Esophagus muscularis mucosa (tissue), 4 donors: ENCODE results near the gene ARPC1A. TPM values are rescaled to one million over a fixed set of nuclear protein-coding genes. Genes with fewer than 3 reads are reported as not detected.

Experiments used
- DNase-seq: peaks from one replicate; pipeline ENCODE4 v3.0.0-alpha.2; 2017; ENCODE audit errors: extremely low spot score
- H3K27ac ChIP-seq, 4 donors: fragments of 200-600 bp; sonication (generic); replicated peaks in 1 of 4; 1 replicate in 3 of 4; 2 replicates in 1 of 4; pipeline ENCODE4 v1.5.1; 2016 to 2019; ENCODE audit warnings: mild to moderate bottlenecking in 1 of 4
- H3K27me3 ChIP-seq, 4 donors: fragments of 200-600 bp; sonication (generic); one replicate each; pipeline versions ENCODE4 v1.5.1 to v1.6.0; 2016 to 2019
- H3K36me3 ChIP-seq, 4 donors: fragments of 200-600 bp; sonication (generic); one replicate each; pipeline ENCODE4 v1.5.1; 2016 to 2019
- H3K4me1 ChIP-seq, 4 donors: fragments of 200-600 bp; sonication (generic); one replicate each; pipeline ENCODE4 v1.5.1; 2016 to 2019
- H3K4me3 ChIP-seq, 4 donors: fragments of 200-600 bp; sonication (generic); 1 replicate in 2 of 4; 2 replicates in 2 of 4; pipeline ENCODE4 v1.5.1; 2016 to 2019; ENCODE audit warnings: mild to moderate bottlenecking in 4 of 4, moderate library complexity in 1 of 4
- H3K9me3 ChIP-seq, 4 donors: fragments of 200-600 bp; sonication (generic); 1 replicate in 3 of 4; 2 replicates in 1 of 4; pipeline ENCODE4 v1.5.1; 2016 to 2019
- CTCF ChIP-seq, 3 experiments: fragments of 200-600 bp in 2 of 3; fragments of 450-650 bp in 1 of 3; sonication (generic) in 2 of 3; IDR thresholded peaks; one replicate each; pipeline ENCODE4 v1.5.1; 2017 to 2019; ENCODE audit warnings: antibody characterized with exemption in 3 of 3, mild to moderate bottlenecking in 2 of 3, moderate library complexity in 1 of 3
- EP300 ChIP-seq: sonication (generic); formaldehyde crosslinking; IDR thresholded peaks from one replicate; pipeline ENCODE4 v1.6.1; 2017; ENCODE audit warnings: antibody characterized with exemption
- POLR2A ChIP-seq: fragments of 450-650 bp; IDR thresholded peaks from one replicate; pipeline ENCODE4 v1.6.1; 2017; ENCODE audit warnings: antibody characterized with exemption, moderate library complexity, mild to moderate bottlenecking, low read depth
- POLR2AphosphoS5 ChIP-seq, 2 donors: sonication (generic); formaldehyde crosslinking; IDR thresholded peaks; one replicate each; pipeline ENCODE4 v1.6.1; 2017; ENCODE audit warnings: antibody characterized with exemption in 2 of 2
- WGBS: methylation state at CpG from one replicate; pipeline ENCODE4 v1.1.5; 2018; 5-methylcytosine and 5-hydroxymethylcytosine counted together
- intact Hi-C: fragments of 100-400 bp; cut with DNase I; formaldehyde crosslinking; loops from one replicate; pipeline ENCODE4 v1.15.1; 2023
- total RNA-seq, 4 donors: library from RNA; depleted of rRNA; stranded (reverse); fragments of >200 nt; gene quantifications; one replicate each; pipeline versions ENCODE4 v1.1.0 to v1.2.1, GENCODE V29; 2016

The ARPC1A gene
- total RNA-seq, 4 donors from 2014 or later = 83.1 to 105 (median 99.8) TPM

- Histone ChIP-seq H3K4me1 (peaks cover 0 to 8% (median 7%) of the 10 kb centered on the region in 4 donors), H3K9me3 (peaks cover 0 to 11% (median 3%) of the 10 kb centered on the region in 4 donors), H3K36me3 (no peaks in the 10 kb centered on the region), H3K4me3 (no peak overlapping the region), H3K27me3 (no peaks in the 10 kb centered on the region), H3K27ac (no peak overlapping the region)
- no peak for DNase-seq
- WGBS = 86% methylated on average over 9 of the region's 9 CpGs
- intact Hi-C loops = loop anchor here (5.0 kb wide), 1 partner anchor 169 kb away; the partner anchor contains the start of gene SMURF1
- TF ChIP-seq EP300 (no peak), CTCF (IDR thresholded peaks at IDR 0.05) (no peak), POLR2A (no peak), POLR2AphosphoS5 (IDR thresholded peaks at IDR 0.05) (no peak)
Observed at GRCh38 chr7:99311702-99312101, 14.0 kb upstream of the ARPC1A start.

GRCh38 chr7:99312316-99313203 is 13.1 kb upstream of the ARPC1A start:
- peaks cover 0 to 11% (median 3%) of the 10 kb centered on the region in 4 donors for H3K9me3 ChIP-seq
- TF ChIP-seq POLR2AphosphoS5 (IDR thresholded peaks at IDR 0.05) (no peak), CTCF (IDR thresholded peaks at IDR 0.05) (peak; percentile 84 to 94 (median 91)), EP300 (no peak)
- H3K36me3 ChIP-seq = no peaks in the 10 kb centered on the region
- no peak overlapping the region for H3K4me3 ChIP-seq
- intact Hi-C loops = loop anchor here (1.0 to 5.0 kb wide), 2 partner anchors 170 to 272 kb away; partner anchors contain the start of gene SMURF1
- DNase-seq = peak; percentile 94
- peaks cover 0 to 8% (median 7%) of the 10 kb centered on the region in 4 donors for H3K4me1 ChIP-seq
- H3K27me3 ChIP-seq = no peaks in the 10 kb centered on the region
- WGBS = 38% methylated on average over 15 of the region's 16 CpGs
- H3K27ac ChIP-seq = no peak overlapping the region

- Histone ChIP-seq H3K27me3 (no peaks in the 10 kb centered on the region), H3K36me3 (no peaks in the 10 kb centered on the region), H3K27ac (no peak overlapping the region), H3K4me1 (peaks cover 0 to 8% (median 7%) of the 10 kb centered on the region in 4 donors), H3K9me3 (peaks cover 0 to 11% (median 3%) of the 10 kb centered on the region in 4 donors), H3K4me3 (no peak overlapping the region)
- intact Hi-C loops = loop anchor here (1.0 to 5.0 kb wide), 2 partner anchors 171 to 273 kb away; partner anchors contain the start of gene SMURF1
- DNase-seq = no peak
- no peak for TF ChIP-seq CTCF (IDR thresholded peaks at IDR 0.05)
- no peak for TF ChIP-seq POLR2A
- no peak for TF ChIP-seq EP300
- TF ChIP-seq POLR2AphosphoS5 (IDR thresholded peaks at IDR 0.05) = no peak
- 27% methylated on average over 1 of the region's 1 CpG for WGBS
Observed at GRCh38 chr7:99313204-99313573, 12.5 kb upstream of the ARPC1A start.

GRCh38 chr7:99314504-99314903 is 11.2 kb upstream of the ARPC1A start:
- TF ChIP-seq POLR2A = no peak
- no peak for TF ChIP-seq EP300
- TF ChIP-seq POLR2AphosphoS5 (IDR thresholded peaks at IDR 0.05) = no peak
- TF ChIP-seq CTCF (IDR thresholded peaks at IDR 0.05) = no peak
- Histone ChIP-seq H3K27ac (no peak overlapping the region), H3K4me3 (no peak overlapping the region), H3K4me1 (peaks cover 0 to 8% (median 7%) of the 10 kb centered on the region in 4 donors), H3K9me3 (peaks cover 0 to 7% (median 3%) of the 10 kb centered on the region in 4 donors), H3K27me3 (no peaks in the 10 kb centered on the region), H3K36me3 (no peaks in the 10 kb centered on the region)
- 87% methylated on average over 7 of the region's 7 CpGs for WGBS
- intact Hi-C loops = loop anchor here (5.0 kb wide), 1 partner anchor 172 kb away; the partner anchor contains the start of gene SMURF1
- DNase-seq = no peak
